ENCODE data around the gene FAM3C. TPM values are rescaled to one million over a fixed set of nuclear protein-coding genes. Genes with fewer than 3 reads are reported as not detected.

Gene FAM3C
- total RNA-seq, 2 experiments from 2014 or later: 7.9 to 10.5 TPM

DNA sequence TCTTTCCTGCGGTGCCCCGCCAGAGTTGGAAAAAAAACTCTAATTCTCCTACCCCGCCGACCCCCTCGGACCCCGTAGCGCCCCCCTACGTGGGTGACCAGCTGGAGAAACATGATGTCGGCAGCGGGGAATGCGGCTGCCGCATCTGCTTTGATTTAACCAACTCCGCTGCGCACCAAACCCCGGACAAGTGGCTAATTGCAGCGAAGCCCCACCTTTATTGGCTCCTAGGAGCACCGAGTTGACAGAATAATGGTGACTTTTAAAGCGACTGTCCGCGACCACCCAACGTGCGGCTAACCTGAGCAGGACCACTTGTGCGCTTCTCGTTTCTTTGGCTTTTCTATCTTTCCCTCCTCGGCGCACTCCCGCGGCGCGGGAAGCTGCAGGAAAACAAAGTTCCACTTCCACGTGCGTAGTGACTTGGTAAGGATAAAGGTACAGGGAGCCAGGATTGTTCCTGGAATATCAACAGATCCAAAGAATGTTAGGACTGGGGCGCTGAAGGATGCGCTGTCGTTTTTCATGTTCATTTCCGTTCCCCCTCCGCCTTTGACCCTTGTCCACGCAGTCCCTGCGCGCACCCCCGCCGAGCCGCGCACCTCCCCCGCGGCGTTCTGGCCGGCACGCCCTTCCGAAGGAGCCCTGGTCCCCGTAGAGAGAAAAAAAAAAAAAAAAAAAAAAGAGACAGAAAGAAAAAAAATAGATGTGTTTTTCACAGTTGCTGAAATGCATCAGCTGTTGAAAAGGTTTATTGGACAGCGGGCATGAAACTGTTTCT lies 65.9 kb downstream of the FAM3C start:
- ChIA-PET CTCF (no interaction called here), POLR2A (no interaction called here)
- no peaks in the 10 kb centered on the region for H3K36me3 ChIP-seq (ENCODE audit: insufficient read depth, low read length)
- intact Hi-C loops (cut with DNase I, micrococcal nuclease): no loop called here
- H3K27ac ChIP-seq (ENCODE audit: low read depth in 1 of 2, low read length in 2 of 2): no peak overlapping the region
- Mint-ChIP-seq H3K27me3 (peaks cover 79% of the 10 kb centered on the region), H3K4me1 (ENCODE audit: low read depth) (peaks cover 13% of the 10 kb centered on the region), H3K9me3 (no peaks in the 10 kb centered on the region), H3K27ac (no peak overlapping the region), H3K36me3 (ENCODE audit: low read depth) (no peaks in the 10 kb centered on the region), H3K4me3 (no peak overlapping the region)
- no peak for DNase-seq
- no peak for ATAC-seq (ENCODE audit: poor library complexity)
- no peak overlapping the region for H3K4me3 ChIP-seq (ENCODE audit: low read length)
- peaks cover 0 to 8% of the 10 kb centered on the region in 2 experiments for H3K9me3 ChIP-seq (ENCODE audit: control insufficient read depth in 1 of 2, insufficient read depth in 1 of 2, low read length in 2 of 2)
- H3K27me3 ChIP-seq (ENCODE audit: control insufficient read depth in 1 of 2, insufficient read depth in 2 of 2, low read length in 2 of 2): peaks cover 31 to 57% of the 10 kb centered on the region in 2 experiments
- TF ChIP-seq, protein P1, sequence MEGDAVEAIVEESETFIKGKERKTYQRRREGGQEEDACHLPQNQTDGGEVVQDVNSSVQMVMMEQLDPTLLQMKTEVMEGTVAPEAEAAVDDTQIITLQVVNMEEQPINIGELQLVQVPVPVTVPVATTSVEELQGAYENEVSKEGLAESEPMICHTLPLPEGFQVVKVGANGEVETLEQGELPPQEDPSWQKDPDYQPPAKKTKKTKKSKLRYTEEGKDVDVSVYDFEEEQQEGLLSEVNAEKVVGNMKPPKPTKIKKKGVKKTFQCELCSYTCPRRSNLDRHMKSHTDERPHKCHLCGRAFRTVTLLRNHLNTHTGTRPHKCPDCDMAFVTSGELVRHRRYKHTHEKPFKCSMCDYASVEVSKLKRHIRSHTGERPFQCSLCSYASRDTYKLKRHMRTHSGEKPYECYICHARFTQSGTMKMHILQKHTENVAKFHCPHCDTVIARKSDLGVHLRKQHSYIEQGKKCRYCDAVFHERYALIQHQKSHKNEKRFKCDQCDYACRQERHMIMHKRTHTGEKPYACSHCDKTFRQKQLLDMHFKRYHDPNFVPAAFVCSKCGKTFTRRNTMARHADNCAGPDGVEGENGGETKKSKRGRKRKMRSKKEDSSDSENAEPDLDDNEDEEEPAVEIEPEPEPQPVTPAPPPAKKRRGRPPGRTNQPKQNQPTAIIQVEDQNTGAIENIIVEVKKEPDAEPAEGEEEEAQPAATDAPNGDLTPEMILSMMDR (IDR thresholded peaks at IDR 0.05): no peak
- H3K4me1 ChIP-seq (ENCODE audit: insufficient read depth, low read length): peaks cover 20% of the 10 kb centered on the region

DNA sequence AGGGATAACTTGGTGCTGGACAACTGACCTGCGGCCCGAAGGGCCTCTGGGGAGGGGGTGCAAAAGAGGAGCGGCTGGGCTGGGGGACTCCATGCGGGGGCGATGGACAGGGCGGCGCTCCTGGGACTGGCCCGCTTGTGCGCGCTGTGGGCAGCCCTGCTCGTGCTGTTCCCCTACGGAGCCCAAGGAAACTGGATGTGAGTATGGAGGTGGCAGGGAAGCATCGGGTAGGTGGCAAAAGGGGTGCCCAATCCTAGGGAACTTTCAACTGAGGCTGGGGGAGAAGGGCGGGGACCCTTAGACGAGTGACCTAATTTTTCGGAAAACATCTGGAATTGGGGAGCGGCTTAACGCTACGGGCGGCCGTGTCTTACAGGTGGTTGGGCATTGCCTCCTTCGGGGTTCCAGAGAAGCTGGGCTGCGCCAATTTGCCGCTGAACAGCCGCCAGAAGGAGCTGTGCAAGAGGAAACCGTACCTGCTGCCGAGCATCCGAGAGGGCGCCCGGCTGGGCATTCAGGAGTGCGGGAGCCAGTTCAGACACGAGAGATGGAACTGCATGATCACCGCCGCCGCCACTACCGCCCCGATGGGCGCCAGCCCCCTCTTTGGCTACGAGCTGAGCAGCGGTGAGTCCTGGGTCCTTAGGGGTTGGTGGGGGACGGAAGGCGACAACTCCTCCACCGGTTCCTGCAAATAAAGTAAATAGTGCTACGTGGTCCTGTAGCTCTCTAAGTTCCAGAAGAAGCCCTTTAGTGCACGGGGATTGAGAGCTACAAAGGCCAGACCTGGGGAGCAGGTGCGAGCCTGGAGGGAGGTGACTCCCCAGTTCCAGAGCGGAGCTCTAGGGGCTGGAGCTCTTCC lies 66.7 kb downstream of the FAM3C start:
- no peaks in the 10 kb centered on the region for H3K9me3 Mint-ChIP-seq
- ChIA-PET POLR2A (no interaction called here), CTCF (no interaction called here)
- no peak for ATAC-seq (ENCODE audit: poor library complexity)
- Histone ChIP-seq H3K4me1 (ENCODE audit: insufficient read depth, low read length) (peaks cover 20% of the 10 kb centered on the region), H3K9me3 (ENCODE audit: control insufficient read depth in 1 of 2, insufficient read depth in 1 of 2, low read length in 2 of 2) (peaks cover 0 to 8% of the 10 kb centered on the region in 2 experiments), H3K4me3 (ENCODE audit: low read length) (no peak overlapping the region), H3K27me3 (ENCODE audit: control insufficient read depth in 1 of 2, insufficient read depth in 2 of 2, low read length in 2 of 2) (peaks cover 35 to 57% of the 10 kb centered on the region in 2 experiments), H3K27ac (ENCODE audit: low read depth in 1 of 2, low read length in 2 of 2) (no peak overlapping the region), H3K36me3 (ENCODE audit: insufficient read depth, low read length) (no peaks in the 10 kb centered on the region)
- peaks cover 74% of the 10 kb centered on the region for H3K27me3 Mint-ChIP-seq
- H3K4me1 Mint-ChIP-seq (ENCODE audit: low read depth): peaks cover 13% of the 10 kb centered on the region
- H3K4me3 Mint-ChIP-seq: no peak overlapping the region
- no peaks in the 10 kb centered on the region for H3K36me3 Mint-ChIP-seq (ENCODE audit: low read depth)
- DNase-seq: no peak
- intact Hi-C loops (cut with DNase I, micrococcal nuclease): no loop called here
- no peak overlapping the region for H3K27ac Mint-ChIP-seq
- TF ChIP-seq, protein P1 (IDR thresholded peaks at IDR 0.05): no peak

DNA sequence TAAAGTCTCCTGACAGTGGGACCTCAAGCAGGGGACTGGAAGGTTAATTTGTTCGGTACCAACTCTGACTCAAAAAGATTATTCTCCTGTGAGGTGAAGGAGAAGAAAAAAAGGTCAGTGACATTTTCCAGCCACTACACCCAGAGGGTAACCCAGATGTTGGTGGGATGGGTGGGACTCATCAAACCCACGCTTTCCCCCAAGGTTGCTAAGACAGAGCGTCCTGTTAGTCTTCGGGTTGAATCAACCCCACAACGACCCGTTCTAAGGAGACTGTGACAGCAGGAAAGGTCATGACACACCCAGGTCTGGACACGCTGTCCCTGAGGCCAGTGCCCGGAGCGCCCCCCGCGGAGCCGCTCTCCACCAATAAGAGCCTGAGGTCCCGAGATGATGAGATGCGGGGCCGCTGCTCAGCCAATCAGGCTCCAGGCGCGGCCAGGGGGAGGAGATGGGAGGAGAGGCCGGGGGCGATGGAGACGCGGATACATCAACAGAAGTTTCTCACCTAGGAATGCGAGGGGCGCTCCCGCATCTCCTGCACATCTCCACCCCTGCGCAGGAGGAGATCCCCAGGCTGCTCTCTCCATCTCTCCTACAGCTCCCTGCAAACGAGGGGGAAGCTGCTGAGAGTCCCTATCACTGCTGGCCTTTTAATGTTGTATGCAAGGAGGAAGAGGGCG lies 67.5 kb downstream of the FAM3C start, which contains the start of gene WNT16:
Gene WNT16 (plus strand): TSS at position 493 of the 683 bp plus-strand sequence. CDS start 293 bp downstream, outside the sequence.
- H3K4me3 ChIP-seq (ENCODE audit: low read length): no peak within 1 kb of the TSS
- peaks cover 35 to 53% of the 10 kb centered on the region in 2 experiments for H3K27me3 ChIP-seq (ENCODE audit: control insufficient read depth in 1 of 2, insufficient read depth in 2 of 2, low read length in 2 of 2)
- H3K27ac ChIP-seq (ENCODE audit: low read depth in 1 of 2, low read length in 2 of 2): no peak within 1 kb of the TSS
- H3K27me3 Mint-ChIP-seq: peaks cover 70% of the 10 kb centered on the region
- DNase-seq (no peak), ATAC-seq (ENCODE audit: poor library complexity) (no peak)
- TF ChIP-seq, protein P1 (IDR thresholded peaks at IDR 0.05): no peak
- H3K36me3 Mint-ChIP-seq (ENCODE audit: low read depth): no peaks in the 10 kb centered on the region
- intact Hi-C loops (cut with DNase I, micrococcal nuclease): no loop called here
- H3K4me1 Mint-ChIP-seq (ENCODE audit: low read depth): peaks cover 13% of the 10 kb centered on the region
- H3K27ac Mint-ChIP-seq: no peak within 1 kb of the TSS
- peaks cover 0 to 8% of the 10 kb centered on the region in 2 experiments for H3K9me3 ChIP-seq (ENCODE audit: control insufficient read depth in 1 of 2, insufficient read depth in 1 of 2, low read length in 2 of 2)
- peaks cover 20% of the 10 kb centered on the region for H3K4me1 ChIP-seq (ENCODE audit: insufficient read depth, low read length)
- ChIA-PET POLR2A (no interaction called here), CTCF (no interaction called here)
- no peaks in the 10 kb centered on the region for H3K36me3 ChIP-seq (ENCODE audit: insufficient read depth, low read length)
- no peaks in the 10 kb centered on the region for H3K9me3 Mint-ChIP-seq
- no peak within 1 kb of the TSS for H3K4me3 Mint-ChIP-seq

Data from CD4-positive, alpha-beta T cell (primary cell).